GM18511 (cell line): ENCODE results near the gene OR5AP2.
"Not testable (repeated sequence)": the region's sequence is repeated elsewhere in the genome, so short reads cannot be mapped to it uniquely, and the experiment has no call there.

Source experiments
- ATAC-seq: cut with Tn5 transposase; IDR thresholded peaks from one replicate; pipeline ENCODE4 v1.9.1; 2021; ENCODE audit warnings: mild to moderate bottlenecking, moderate library complexity; ENCODE audit not compliant: unreplicated experiment

The OR5AP2 gene

DNA sequence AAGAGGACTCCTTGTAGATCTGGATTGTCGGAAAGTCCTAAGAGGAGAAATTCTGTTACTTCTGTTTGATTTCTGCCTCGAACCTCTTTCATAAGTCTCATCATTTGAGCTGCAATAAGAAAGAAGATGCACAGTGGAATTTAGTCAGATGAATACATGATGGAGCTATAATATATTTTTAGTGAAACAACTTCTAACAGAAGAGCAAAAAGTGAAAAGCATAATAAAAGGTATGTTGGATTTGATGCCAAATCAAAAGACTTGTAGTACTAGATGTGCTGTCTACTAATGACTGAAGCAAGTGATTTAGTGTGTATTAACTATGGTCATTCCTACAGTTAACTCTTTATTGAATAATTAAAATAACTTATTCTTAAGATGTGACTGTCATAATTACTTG, at the start of gene OR5AP2:
Gene OR5AP2 (minus strand): TSS at position 101 of the 400 bp plus-strand sequence. CDS start 0 bp downstream, at position 101.
- ATAC-seq, result no peak

DNA sequence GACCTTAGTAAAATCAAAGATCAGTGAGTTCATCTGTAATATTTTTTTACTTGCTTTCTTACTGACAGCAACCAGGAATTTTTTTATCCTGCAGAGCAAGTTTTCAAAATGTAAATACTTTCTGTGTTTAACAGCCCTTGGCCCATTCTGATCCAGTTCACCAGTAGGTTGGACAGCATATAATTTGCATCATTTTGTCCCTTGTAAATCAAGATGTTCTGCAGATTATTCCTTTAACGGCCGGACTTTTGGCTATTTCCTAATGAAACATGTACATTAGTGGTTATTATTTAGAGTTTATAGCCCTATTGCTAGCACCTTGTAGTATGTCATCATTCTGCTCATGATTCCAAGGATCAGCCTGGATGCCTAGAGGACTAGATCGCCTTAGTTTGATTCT, 48.9 kb upstream of the OR5AP2 start:
- not testable (repeated sequence) for ATAC-seq

DNA sequence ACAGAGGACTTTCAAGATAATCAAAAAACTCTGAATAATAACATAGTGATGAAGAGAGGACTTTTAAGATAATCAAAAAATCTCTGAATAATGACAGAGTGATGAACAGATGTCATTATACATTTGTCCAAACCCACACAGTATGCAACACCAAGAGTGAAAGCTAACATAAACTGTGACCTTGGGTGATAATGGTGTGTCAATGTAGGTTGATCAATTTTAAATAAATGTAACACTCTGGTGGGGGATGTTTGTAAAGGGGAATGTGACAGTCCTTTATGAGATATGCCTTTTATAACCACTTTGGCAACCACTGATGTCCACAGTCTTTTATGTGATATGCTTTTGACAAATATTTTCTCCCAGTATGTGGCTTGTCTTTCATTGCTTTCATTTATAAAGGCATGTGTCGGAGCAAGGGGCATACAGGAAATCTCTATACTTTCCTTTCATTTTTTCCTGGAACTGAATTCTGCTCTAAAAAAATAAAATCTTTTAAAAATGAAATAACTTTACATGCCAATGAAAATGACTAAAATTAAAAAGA, 46.4 kb upstream of the OR5AP2 start:
- ATAC-seq, result no peak

DNA sequence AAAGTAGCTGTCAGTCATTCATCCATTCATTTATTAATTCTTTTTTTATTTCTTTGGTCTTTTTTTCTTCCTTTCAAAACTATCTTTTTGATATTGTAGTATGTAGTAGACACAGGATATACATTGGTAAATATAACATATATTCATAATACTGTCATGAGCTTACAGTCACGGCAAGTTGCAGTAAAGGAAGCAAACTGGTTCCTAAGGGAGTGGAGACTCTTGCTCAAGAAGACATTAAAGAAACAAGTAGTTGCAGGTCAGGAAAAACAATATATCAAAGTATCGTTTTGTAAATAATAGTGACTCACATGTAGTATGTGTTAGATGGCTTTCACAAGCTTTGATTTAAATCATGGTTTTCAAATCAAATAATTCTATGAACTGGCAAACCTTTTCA, 28.7 kb upstream of the OR5AP2 start:
- no peak for ATAC-seq

GRCh38 chr11:56663386-56663785, 21.1 kb upstream of the OR5AP2 start, which contains the start of gene OR5AR1:
OR5AR1 (plus strand) TSS chr11:56663686; CDS start chr11:56663686, 0 bp downstream.
- no peak for ATAC-seq

DNA sequence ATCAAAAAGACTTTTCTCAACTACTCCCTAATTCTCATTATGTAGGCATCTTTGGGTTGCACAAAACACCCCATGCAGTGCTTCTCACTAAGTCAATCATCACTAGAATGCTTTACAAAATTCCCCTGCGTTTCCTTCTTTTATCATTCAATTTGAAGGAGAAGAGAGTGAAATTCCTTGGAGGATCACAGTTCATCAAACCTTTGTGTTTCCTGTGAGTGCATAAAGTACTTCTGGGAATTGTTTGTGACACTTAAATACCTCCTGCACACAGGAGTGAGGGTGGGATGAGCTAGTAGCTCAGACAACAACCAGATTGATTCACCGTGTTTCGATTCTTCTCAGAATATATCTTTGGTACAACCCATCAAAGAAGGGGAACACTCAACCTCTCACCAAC, 17.5 kb upstream of the OR5AP2 start:
- no peak for ATAC-seq

DNA sequence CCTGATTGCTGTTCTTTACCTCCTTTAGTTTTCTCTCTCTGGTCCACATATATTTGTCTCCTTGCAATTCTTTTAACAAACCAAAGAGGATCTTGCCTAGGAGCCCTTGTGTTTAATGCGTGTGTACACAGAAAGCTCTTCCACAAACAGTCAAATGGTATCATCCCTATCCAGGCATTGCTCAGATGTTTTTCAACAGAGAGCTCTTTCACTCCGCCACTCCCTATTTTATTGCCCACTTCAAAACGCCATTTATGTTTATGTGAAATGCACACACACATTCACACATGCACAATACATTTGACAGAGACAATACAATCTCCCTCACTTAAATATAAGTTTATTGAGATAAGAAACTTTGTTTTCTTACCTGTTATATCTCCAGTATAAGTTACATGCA, 4.7 kb downstream of the OR5AP2 start:
- no peak for ATAC-seq

- ATAC-seq, result no peak
Observed at GRCh38 chr11:56636861-56637260, 5.4 kb downstream of the OR5AP2 start.

DNA sequence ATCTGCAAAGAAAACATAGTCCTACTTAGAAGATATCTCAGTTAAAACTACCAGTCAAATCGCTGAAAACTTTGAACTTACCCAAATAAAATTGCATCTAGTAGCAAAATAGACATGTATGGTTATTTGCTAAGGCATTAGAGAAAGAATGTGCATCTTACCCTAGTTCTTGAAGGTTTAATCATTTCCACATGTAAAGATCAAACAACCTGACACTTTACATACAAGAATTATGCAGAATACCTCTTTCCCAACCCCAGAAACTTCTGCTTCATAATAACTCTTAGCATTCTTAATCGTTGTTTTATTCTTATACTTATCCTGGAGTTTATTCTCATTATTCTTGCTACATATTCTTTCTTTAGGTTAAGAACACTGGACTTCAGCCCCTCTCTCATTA, 9.9 kb downstream of the OR5AP2 start:
- ATAC-seq, result no peak

- no peak for ATAC-seq
Observed at GRCh38 chr11:56625946-56626345, 16.3 kb downstream of the OR5AP2 start.

GRCh38 chr11:56624661-56625110, 17.6 kb downstream of the OR5AP2 start:
- peak; percentile 51 for ATAC-seq

- ATAC-seq, result no peak
Observed at GRCh38 chr11:56611174-56611573, 31.1 kb downstream of the OR5AP2 start.

- ATAC-seq, result not testable (repeated sequence)
Observed at GRCh38 chr11:56592088-56592717, 50.0 kb downstream of the OR5AP2 start.
